ENCODE data around the gene IGFL1. TPM values are rescaled to one million over a fixed set of nuclear protein-coding genes. Genes with fewer than 3 reads are reported as not detected.

IGFL1 gene
- total RNA-seq, 1 donor from 2014 or later, result not detected

DNA sequence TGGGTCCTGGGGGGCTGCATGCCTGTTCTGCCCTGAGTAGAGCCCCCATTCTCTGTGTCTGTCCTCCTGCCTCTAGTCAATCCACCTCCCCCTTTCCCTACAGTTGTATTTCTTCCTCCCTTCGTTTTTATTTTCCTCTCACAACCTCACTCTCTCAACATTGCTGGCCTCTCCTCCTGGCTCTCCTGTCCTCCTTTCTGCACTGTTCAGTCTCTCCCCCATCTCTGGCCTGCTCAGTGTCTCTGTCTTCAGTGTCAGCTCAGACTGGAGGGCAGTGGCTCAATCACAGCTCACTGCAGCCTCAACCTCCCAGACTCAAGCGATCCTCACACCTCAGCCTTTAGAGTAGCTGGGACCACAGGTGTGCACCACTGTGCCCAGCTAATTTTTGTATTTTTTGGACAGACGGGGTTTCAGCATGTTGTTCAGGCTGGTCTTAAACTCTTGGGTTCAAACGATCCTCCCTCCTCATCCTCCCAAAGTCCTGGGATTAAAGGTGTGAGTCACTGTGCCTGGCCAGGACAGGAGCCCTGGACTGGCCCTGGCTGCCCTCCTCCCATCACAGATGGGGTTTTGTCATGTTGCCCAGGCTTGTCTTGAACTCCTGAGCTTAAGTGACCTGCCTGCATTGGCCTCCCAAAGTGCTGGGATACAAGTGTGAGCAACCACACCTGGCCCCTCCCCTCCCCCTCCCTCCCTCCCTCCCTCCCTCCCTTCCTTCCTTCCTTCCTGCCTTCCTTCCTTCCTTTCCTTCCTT, 32.0 kb upstream of the IGFL1 start:
- H3K36me3 Mint-ChIP-seq (ENCODE audit: low read depth), result no peaks in the 10 kb centered on the region
- TF ChIP-seq, protein P1, sequence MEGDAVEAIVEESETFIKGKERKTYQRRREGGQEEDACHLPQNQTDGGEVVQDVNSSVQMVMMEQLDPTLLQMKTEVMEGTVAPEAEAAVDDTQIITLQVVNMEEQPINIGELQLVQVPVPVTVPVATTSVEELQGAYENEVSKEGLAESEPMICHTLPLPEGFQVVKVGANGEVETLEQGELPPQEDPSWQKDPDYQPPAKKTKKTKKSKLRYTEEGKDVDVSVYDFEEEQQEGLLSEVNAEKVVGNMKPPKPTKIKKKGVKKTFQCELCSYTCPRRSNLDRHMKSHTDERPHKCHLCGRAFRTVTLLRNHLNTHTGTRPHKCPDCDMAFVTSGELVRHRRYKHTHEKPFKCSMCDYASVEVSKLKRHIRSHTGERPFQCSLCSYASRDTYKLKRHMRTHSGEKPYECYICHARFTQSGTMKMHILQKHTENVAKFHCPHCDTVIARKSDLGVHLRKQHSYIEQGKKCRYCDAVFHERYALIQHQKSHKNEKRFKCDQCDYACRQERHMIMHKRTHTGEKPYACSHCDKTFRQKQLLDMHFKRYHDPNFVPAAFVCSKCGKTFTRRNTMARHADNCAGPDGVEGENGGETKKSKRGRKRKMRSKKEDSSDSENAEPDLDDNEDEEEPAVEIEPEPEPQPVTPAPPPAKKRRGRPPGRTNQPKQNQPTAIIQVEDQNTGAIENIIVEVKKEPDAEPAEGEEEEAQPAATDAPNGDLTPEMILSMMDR (conservative IDR thresholded peaks at IDR 0.05), result no peak
- H3K27me3 Mint-ChIP-seq (ENCODE audit: low read depth), result peaks cover 15% of the 10 kb centered on the region
- no peak overlapping the region for H3K27ac Mint-ChIP-seq (ENCODE audit: unreplicated experiment)
- H3K9me3 Mint-ChIP-seq, result no peaks in the 10 kb centered on the region
- H3K4me3 Mint-ChIP-seq, result no peak overlapping the region
- no peak for DNase-seq (ENCODE audit: low read depth, low spot score)
- no peaks in the 10 kb centered on the region for H3K4me1 Mint-ChIP-seq

DNA sequence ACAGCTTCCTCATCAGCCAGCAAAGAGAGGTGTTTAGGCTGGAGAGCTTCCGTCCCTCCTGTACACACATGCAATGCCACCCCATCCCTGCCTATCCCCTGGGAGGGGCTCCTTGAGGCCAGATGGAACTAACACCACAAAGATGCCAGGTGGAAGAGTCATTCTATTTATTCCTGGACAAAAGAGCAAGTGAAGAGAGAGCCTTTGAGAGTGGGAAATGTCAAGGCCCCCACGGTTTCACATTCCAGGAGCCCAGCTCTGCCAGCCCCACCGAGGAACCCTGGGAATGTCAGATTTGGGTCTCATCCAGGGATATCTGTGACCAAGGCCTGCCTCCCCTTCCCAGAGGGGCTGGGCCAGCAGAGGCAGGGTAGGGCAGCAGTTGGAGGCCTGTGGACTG, 30.8 kb upstream of the IGFL1 start:
- H3K4me3 Mint-ChIP-seq, result no peak overlapping the region
- no peaks in the 10 kb centered on the region for H3K4me1 Mint-ChIP-seq
- no peak overlapping the region for H3K27ac Mint-ChIP-seq (ENCODE audit: unreplicated experiment)
- no peak for DNase-seq (ENCODE audit: low read depth, low spot score)
- peaks cover 21% of the 10 kb centered on the region for H3K27me3 Mint-ChIP-seq (ENCODE audit: low read depth)
- H3K36me3 Mint-ChIP-seq (ENCODE audit: low read depth), result no peaks in the 10 kb centered on the region
- no peaks in the 10 kb centered on the region for H3K9me3 Mint-ChIP-seq
- TF ChIP-seq, protein P1 (conservative IDR thresholded peaks at IDR 0.05), result no peak

DNA sequence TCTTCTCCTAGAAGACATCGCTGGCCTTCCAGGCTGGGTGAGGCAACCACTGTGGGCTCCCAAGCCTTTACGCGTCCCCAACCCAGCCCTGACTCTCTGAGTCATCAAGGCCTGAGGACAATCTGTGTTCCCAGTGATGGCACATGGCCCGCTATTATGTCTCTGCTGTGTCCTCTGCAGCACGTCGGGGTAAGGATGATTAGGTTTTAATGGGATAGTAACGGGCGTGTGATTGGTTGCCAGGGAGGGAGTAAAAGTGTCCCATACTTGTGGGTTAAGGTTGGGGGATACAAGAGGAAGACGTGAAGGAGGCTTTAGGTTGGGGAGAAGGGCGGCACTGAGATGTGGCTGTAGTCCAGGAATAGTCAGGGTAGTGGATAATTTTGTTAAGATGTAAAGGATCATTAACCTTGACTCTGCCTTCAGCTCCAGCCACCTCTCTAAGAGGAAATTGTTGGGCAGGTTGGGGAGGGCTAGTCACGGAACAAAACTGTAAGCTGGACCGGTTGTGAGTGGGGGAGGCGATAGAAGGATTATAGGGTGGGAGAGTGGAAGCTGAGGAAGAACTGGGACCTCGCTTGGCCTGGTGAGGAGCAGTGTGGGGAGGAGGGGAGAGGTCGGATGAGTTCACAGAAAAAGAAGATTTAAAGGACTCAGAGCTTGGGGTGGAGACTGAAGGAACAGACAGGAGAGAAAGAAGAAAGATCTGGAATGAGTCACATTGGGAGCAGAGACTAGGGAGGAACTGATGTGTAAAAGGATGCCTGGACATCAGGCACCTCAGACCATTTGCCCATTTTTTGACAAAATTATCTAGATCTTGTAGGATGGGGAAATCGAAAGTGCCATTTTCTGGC, 27.9 kb upstream of the IGFL1 start:
- peaks cover 21% of the 10 kb centered on the region for H3K27me3 Mint-ChIP-seq (ENCODE audit: low read depth)
- H3K27ac Mint-ChIP-seq (ENCODE audit: unreplicated experiment), result no peak overlapping the region
- no peaks in the 10 kb centered on the region for H3K4me1 Mint-ChIP-seq
- H3K36me3 Mint-ChIP-seq (ENCODE audit: low read depth), result no peaks in the 10 kb centered on the region
- no peak for DNase-seq (ENCODE audit: low read depth, low spot score)
- TF ChIP-seq, protein P1 (conservative IDR thresholded peaks at IDR 0.05), result no peak
- no peaks in the 10 kb centered on the region for H3K9me3 Mint-ChIP-seq
- H3K4me3 Mint-ChIP-seq, result no peak overlapping the region

DNA sequence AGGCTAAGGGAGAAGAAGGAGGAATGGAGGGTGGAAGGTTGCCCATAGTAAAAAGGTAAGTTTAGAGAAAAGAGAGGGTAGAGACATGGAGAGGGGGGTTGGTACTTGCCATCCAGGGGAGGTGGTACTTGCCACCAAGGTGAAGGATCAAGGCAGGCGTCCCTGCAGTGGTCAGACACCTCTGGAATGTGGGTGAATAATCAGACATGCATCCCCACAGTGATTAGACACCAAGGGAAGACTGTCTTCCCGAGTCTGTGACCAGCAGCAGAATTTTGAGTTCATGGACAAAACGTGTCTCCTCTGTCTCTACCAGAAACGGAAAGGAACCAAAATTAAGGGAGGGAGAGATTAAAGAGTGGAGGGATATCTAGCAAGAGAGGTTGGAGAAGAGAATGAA, 27.1 kb upstream of the IGFL1 start:
- H3K9me3 Mint-ChIP-seq, result no peaks in the 10 kb centered on the region
- DNase-seq (ENCODE audit: low read depth, low spot score), result no peak
- H3K27me3 Mint-ChIP-seq (ENCODE audit: low read depth), result peaks cover 19% of the 10 kb centered on the region
- no peak overlapping the region for H3K27ac Mint-ChIP-seq (ENCODE audit: unreplicated experiment)
- TF ChIP-seq, protein P1 (conservative IDR thresholded peaks at IDR 0.05), result no peak
- no peaks in the 10 kb centered on the region for H3K36me3 Mint-ChIP-seq (ENCODE audit: low read depth)
- H3K4me1 Mint-ChIP-seq, result no peaks in the 10 kb centered on the region
- no peak overlapping the region for H3K4me3 Mint-ChIP-seq

DNA sequence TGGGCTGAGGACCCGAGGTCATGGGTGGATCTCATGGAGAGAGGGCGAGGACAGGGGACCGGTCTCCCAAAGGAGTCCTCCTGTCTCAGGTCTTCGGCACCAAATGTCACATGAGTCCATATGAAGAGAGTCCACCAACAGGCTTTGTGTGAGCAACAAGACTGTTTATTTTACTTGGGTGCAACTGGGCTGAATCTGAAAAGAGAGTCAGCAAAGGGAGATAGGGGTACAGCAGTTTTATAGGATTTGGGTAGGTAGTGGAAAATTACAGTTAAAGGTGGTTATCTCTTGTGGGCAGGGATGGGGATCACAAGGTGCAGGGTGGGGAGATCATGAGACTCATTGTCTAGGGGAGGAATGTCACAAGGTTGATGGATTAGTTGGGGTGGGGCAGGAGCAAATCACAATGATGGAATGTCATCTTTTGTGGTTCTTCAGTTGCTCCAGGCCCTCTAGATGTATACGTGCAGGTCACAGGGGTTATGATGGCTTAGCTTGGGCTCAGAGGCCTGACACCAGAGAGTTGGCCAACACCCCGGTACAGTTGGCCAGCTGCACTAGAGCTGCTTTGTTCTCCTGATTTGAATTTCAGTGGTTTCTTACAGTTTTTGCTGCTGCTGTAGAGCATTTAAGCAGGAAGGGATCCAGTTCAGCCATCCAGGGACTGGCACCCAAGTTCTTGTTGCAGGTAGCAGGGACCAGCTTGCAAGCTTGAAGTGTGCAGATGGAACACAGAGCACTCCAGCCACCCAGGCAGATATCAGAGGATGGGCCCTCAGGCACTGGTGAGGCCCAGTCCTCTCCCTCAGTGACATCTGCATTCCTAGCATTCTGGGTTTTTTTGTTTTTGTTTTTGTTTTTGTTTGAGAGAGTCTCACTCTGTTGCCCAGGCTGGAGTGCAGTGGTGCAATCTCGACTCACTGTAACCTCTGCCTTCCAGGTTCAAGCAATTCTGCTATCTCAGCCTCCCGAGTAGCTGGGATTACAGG, 26.4 kb upstream of the IGFL1 start:
- Mint-ChIP-seq H3K27ac (ENCODE audit: unreplicated experiment) (no peak overlapping the region), H3K4me1 (no peaks in the 10 kb centered on the region), H3K9me3 (no peaks in the 10 kb centered on the region), H3K27me3 (ENCODE audit: low read depth) (peaks cover 21% of the 10 kb centered on the region), H3K4me3 (no peak overlapping the region), H3K36me3 (ENCODE audit: low read depth) (no peaks in the 10 kb centered on the region)
- no peak for DNase-seq (ENCODE audit: low read depth, low spot score)
- TF ChIP-seq, protein P1 (conservative IDR thresholded peaks at IDR 0.05), result no peak
